Activated naive CD8-positive, alpha-beta T cell treated with anti-CD3 and anti-CD28 coated beads, Interleukin-2, amount 10 ng/mL, durations not matched to agents 7 days and 5 days (primary cell): Measurements from ENCODE around the gene MTM1. TPM values are rescaled to one million over a fixed set of nuclear protein-coding genes. Genes with fewer than 3 reads are reported as not detected.

ENCODE experiments used
- ATAC-seq: fragments of 150-1000 bp; cut with Tn5 transposase; one replicate; pipeline ENCODE4 v1.10.0; 2021; ENCODE audit warnings: low read depth, moderate library complexity
- POLR2A ChIA-PET: fragments of 350-600 bp; sonication (Branson Sonifier 250); formaldehyde crosslinking; loops from one replicate; lab custom pipeline; 2021; ENCODE audit warnings: antibody characterized with exemption; lab: Charles Lee
- DNase-seq: peaks from one replicate; pipeline ENCODE4 v3.0.0; 2021
- H3K27ac Mint-ChIP-seq: one replicate; pipeline ENCODE4 v1.8.0; 2022; ENCODE audit warnings: mild to moderate bottlenecking, mixed read lengths
- H3K27me3 Mint-ChIP-seq: one replicate; pipeline ENCODE4 v1.8.0; 2022; ENCODE audit warnings: mild to moderate bottlenecking, moderate library complexity, mixed read lengths
- H3K36me3 Mint-ChIP-seq: one replicate; pipeline ENCODE4 v1.8.0; 2021; ENCODE audit warnings: mild to moderate bottlenecking, mixed read lengths
- H3K4me1 Mint-ChIP-seq: one replicate; pipeline ENCODE4 v1.8.0; 2021; ENCODE audit warnings: mixed read lengths
- H3K4me3 Mint-ChIP-seq: one replicate; pipeline ENCODE4 v1.8.0; 2022; ENCODE audit warnings: mild to moderate bottlenecking, moderate library complexity, mixed read lengths
- H3K9me3 Mint-ChIP-seq: one replicate; pipeline ENCODE4 v1.8.0; 2021; ENCODE audit warnings: mixed read lengths
- total RNA-seq, 2 experiments: library from RNA; stranded (reverse); gene quantifications; one replicate each; pipeline ENCODE4 v1.2.3, GENCODE V29; 2021

The MTM1 gene
- total RNA-seq, 2 experiments from 2014 or later = 30.5 to 34.5 TPM

- POLR2A ChIA-PET = no interaction called here
- DNase-seq = no peak
- Mint-ChIP-seq H3K36me3 (peaks cover 2% of the 10 kb centered on the region), H3K4me3 (no peak overlapping the region), H3K9me3 (no peaks in the 10 kb centered on the region), H3K27me3 (no peaks in the 10 kb centered on the region), H3K27ac (no peak overlapping the region), H3K4me1 (peaks cover 4% of the 10 kb centered on the region)
- ATAC-seq = no peak
Observed at GRCh38 chrX:150594584-150594983, 26.2 kb downstream of the MTM1 start.

- ATAC-seq (no peak), DNase-seq (no peak)
- Mint-ChIP-seq H3K9me3 (no peaks in the 10 kb centered on the region), H3K27ac (no peak overlapping the region), H3K27me3 (no peaks in the 10 kb centered on the region), H3K36me3 (peaks cover 24% of the 10 kb centered on the region), H3K4me1 (peaks cover 15% of the 10 kb centered on the region), H3K4me3 (no peak overlapping the region)
- POLR2A ChIA-PET = no interaction called here
Observed at GRCh38 chrX:150599226-150599625, 30.8 kb downstream of the MTM1 start.

GRCh38 chrX:150602296-150602695 lies 33.9 kb downstream of the MTM1 start:
- H3K4me3 Mint-ChIP-seq = no peak overlapping the region
- no peaks in the 10 kb centered on the region for H3K9me3 Mint-ChIP-seq
- peaks cover 31% of the 10 kb centered on the region for H3K36me3 Mint-ChIP-seq
- no peak for ATAC-seq
- no peaks in the 10 kb centered on the region for H3K27me3 Mint-ChIP-seq
- peaks cover 17% of the 10 kb centered on the region for H3K4me1 Mint-ChIP-seq
- no peak overlapping the region for H3K27ac Mint-ChIP-seq
- POLR2A ChIA-PET = no interaction called here
- DNase-seq = no peak

- Mint-ChIP-seq H3K27ac (no peak overlapping the region), H3K4me3 (no peak overlapping the region), H3K9me3 (no peaks in the 10 kb centered on the region), H3K4me1 (peaks cover 17% of the 10 kb centered on the region), H3K36me3 (peaks cover 35% of the 10 kb centered on the region), H3K27me3 (no peaks in the 10 kb centered on the region)
- POLR2A ChIA-PET = no interaction called here
- ATAC-seq (no peak), DNase-seq (no peak)
Observed at GRCh38 chrX:150602743-150603142, 34.3 kb downstream of the MTM1 start.

- ATAC-seq (no peak), DNase-seq (no peak)
- Mint-ChIP-seq H3K4me3 (no peak overlapping the region), H3K9me3 (no peaks in the 10 kb centered on the region), H3K27me3 (no peaks in the 10 kb centered on the region), H3K4me1 (peaks cover 19% of the 10 kb centered on the region), H3K36me3 (peaks cover 46% of the 10 kb centered on the region), H3K27ac (no peak overlapping the region)
- POLR2A ChIA-PET = no interaction called here
Observed at GRCh38 chrX:150605603-150606002, 37.2 kb downstream of the MTM1 start.

- H3K4me3 Mint-ChIP-seq = no peak overlapping the region
- ATAC-seq = no peak
- POLR2A ChIA-PET = no interaction called here
- no peaks in the 10 kb centered on the region for H3K27me3 Mint-ChIP-seq
- no peaks in the 10 kb centered on the region for H3K9me3 Mint-ChIP-seq
- H3K4me1 Mint-ChIP-seq = peaks cover 13% of the 10 kb centered on the region
- H3K36me3 Mint-ChIP-seq = peaks cover 38% of the 10 kb centered on the region
- no peak overlapping the region for H3K27ac Mint-ChIP-seq
- DNase-seq = no peak
Observed at GRCh38 chrX:150607201-150607600, 38.8 kb downstream of the MTM1 start.

GRCh38 chrX:150610043-150610442 lies 41.6 kb downstream of the MTM1 start:
- H3K4me1 Mint-ChIP-seq = peaks cover 6% of the 10 kb centered on the region
- POLR2A ChIA-PET = no interaction called here
- ATAC-seq (no peak), DNase-seq (no peak)
- peaks cover 20% of the 10 kb centered on the region for H3K36me3 Mint-ChIP-seq
- no peak overlapping the region for H3K4me3 Mint-ChIP-seq
- no peaks in the 10 kb centered on the region for H3K9me3 Mint-ChIP-seq
- peak overlapping the region; percentile 17 for H3K27ac Mint-ChIP-seq
- H3K27me3 Mint-ChIP-seq = no peaks in the 10 kb centered on the region

- no peaks in the 10 kb centered on the region for H3K27me3 Mint-ChIP-seq
- no peak overlapping the region for H3K4me3 Mint-ChIP-seq
- no peak overlapping the region for H3K27ac Mint-ChIP-seq
- no peaks in the 10 kb centered on the region for H3K9me3 Mint-ChIP-seq
- POLR2A ChIA-PET = no interaction called here
- no peak for ATAC-seq
- DNase-seq = no peak
- peaks cover 22% of the 10 kb centered on the region for H3K36me3 Mint-ChIP-seq
- peaks cover 6% of the 10 kb centered on the region for H3K4me1 Mint-ChIP-seq
Observed at GRCh38 chrX:150610446-150610845, 42.0 kb downstream of the MTM1 start.

GRCh38 chrX:150615356-150615755 lies 46.9 kb downstream of the MTM1 start:
- no peaks in the 10 kb centered on the region for H3K27me3 Mint-ChIP-seq
- no peak overlapping the region for H3K27ac Mint-ChIP-seq
- H3K4me3 Mint-ChIP-seq = no peak overlapping the region
- POLR2A ChIA-PET = no interaction called here
- H3K4me1 Mint-ChIP-seq = peaks cover 3% of the 10 kb centered on the region
- H3K36me3 Mint-ChIP-seq = peaks cover 13% of the 10 kb centered on the region
- DNase-seq = no peak
- ATAC-seq = no peak
- H3K9me3 Mint-ChIP-seq = no peaks in the 10 kb centered on the region

GRCh38 chrX:150616179-150616862 lies 47.9 kb downstream of the MTM1 start:
- Mint-ChIP-seq H3K36me3 (peaks cover 18% of the 10 kb centered on the region), H3K27me3 (no peaks in the 10 kb centered on the region), H3K27ac (no peak overlapping the region), H3K4me3 (no peak overlapping the region), H3K4me1 (peaks cover 3% of the 10 kb centered on the region), H3K9me3 (no peaks in the 10 kb centered on the region)
- DNase-seq = no peak
- POLR2A ChIA-PET = no interaction called here
- ATAC-seq = no peak

GRCh38 chrX:150616863-150617198 lies 48.4 kb downstream of the MTM1 start:
- no peak overlapping the region for H3K4me3 Mint-ChIP-seq
- H3K27me3 Mint-ChIP-seq = no peaks in the 10 kb centered on the region
- H3K36me3 Mint-ChIP-seq = peaks cover 22% of the 10 kb centered on the region
- H3K4me1 Mint-ChIP-seq = peaks cover 6% of the 10 kb centered on the region
- POLR2A ChIA-PET = no interaction called here
- ATAC-seq (no peak), DNase-seq (no peak)
- H3K27ac Mint-ChIP-seq = no peak overlapping the region
- no peaks in the 10 kb centered on the region for H3K9me3 Mint-ChIP-seq

GRCh38 chrX:150621652-150622051 lies 53.2 kb downstream of the MTM1 start:
- Mint-ChIP-seq H3K36me3 (peaks cover 35% of the 10 kb centered on the region), H3K4me1 (peaks cover 12% of the 10 kb centered on the region), H3K27ac (no peak overlapping the region), H3K4me3 (no peak overlapping the region), H3K9me3 (no peaks in the 10 kb centered on the region), H3K27me3 (no peaks in the 10 kb centered on the region)
- ATAC-seq = no peak
- POLR2A ChIA-PET = no interaction called here
- no peak for DNase-seq

- peaks cover 16% of the 10 kb centered on the region for H3K4me1 Mint-ChIP-seq
- H3K27ac Mint-ChIP-seq = no peak overlapping the region
Observed at GRCh38 chrX:150623583-150623982, 55.2 kb downstream of the MTM1 start.

GRCh38 chrX:150625097-150625496 lies 56.7 kb downstream of the MTM1 start:
- Mint-ChIP-seq H3K4me1 (peaks cover 14% of the 10 kb centered on the region), H3K9me3 (no peaks in the 10 kb centered on the region), H3K4me3 (no peak overlapping the region), H3K36me3 (peaks cover 44% of the 10 kb centered on the region), H3K27me3 (no peaks in the 10 kb centered on the region), H3K27ac (no peak overlapping the region)
- no peak for ATAC-seq
- DNase-seq = no peak
- POLR2A ChIA-PET = no interaction called here

More at GRCh38 chrX:150623583-150623982, 55.2 kb downstream of the MTM1 start:
- no peak for ATAC-seq
- Mint-ChIP-seq H3K4me3 (no peak overlapping the region), H3K27me3 (no peaks in the 10 kb centered on the region), H3K9me3 (no peaks in the 10 kb centered on the region), H3K36me3 (peaks cover 38% of the 10 kb centered on the region)
- DNase-seq = no peak
- POLR2A ChIA-PET = no interaction called here
